Choroid plexus epithelial cell (primary cell): Measurements from ENCODE around the gene ARHGEF40.

Experiments used
- DNase-seq: peaks from one replicate; pipeline ENCODE4 v3.0.0-alpha.2; 2010; ENCODE audit warnings: low read depth
- H3K4me3 ChIP-seq: 2 replicates; pipeline ENCODE4 v1.5.1; 2011; ENCODE audit warnings: low read depth, mild to moderate bottlenecking, control low read depth, low read length, moderate library complexity
- TF ChIP-seq, protein P1 (sequence below): conservative IDR thresholded peaks from 2 replicates; pipeline ENCODE4 v1.5.1; 2011; ENCODE audit warnings: low read depth, mild to moderate bottlenecking, control low read depth, inconsistent platforms, low read length, moderate library complexity

The ARHGEF40 gene

DNA sequence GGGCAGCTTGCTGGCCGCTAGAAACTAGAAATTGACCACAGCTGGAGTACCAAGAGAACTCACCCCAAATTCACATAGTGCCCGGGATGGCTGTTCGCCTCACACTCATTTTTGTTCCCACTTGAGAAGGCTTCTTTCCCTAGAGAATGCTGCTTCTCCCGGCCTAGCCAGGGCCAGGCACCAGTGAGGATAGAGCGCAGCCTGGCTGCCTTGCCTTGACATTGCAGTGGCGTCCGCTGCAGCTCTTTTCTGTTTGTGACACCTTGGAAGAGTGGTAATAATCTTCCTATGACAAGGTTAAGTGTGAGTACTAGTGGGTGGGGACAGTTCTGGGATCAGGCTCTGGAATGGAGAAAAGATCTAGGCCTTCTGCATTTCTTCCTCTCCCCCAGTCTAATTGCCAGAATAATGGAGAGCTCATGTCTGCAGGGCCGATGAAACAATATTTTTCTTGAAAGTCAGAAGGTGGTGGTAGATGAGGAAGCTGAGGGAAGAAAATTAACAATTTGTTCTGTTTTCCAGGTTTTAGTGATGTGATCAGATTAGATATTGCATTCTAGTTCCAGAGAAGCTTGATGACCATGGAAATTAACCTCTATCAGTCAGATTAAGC lies 34.5 kb downstream of the ARHGEF40 start:
- peak overlapping the region; percentile 85 for H3K4me3 ChIP-seq
- TF ChIP-seq, protein P1, sequence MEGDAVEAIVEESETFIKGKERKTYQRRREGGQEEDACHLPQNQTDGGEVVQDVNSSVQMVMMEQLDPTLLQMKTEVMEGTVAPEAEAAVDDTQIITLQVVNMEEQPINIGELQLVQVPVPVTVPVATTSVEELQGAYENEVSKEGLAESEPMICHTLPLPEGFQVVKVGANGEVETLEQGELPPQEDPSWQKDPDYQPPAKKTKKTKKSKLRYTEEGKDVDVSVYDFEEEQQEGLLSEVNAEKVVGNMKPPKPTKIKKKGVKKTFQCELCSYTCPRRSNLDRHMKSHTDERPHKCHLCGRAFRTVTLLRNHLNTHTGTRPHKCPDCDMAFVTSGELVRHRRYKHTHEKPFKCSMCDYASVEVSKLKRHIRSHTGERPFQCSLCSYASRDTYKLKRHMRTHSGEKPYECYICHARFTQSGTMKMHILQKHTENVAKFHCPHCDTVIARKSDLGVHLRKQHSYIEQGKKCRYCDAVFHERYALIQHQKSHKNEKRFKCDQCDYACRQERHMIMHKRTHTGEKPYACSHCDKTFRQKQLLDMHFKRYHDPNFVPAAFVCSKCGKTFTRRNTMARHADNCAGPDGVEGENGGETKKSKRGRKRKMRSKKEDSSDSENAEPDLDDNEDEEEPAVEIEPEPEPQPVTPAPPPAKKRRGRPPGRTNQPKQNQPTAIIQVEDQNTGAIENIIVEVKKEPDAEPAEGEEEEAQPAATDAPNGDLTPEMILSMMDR: peak; percentile 99
- DNase-seq: peak; percentile 89

DNA sequence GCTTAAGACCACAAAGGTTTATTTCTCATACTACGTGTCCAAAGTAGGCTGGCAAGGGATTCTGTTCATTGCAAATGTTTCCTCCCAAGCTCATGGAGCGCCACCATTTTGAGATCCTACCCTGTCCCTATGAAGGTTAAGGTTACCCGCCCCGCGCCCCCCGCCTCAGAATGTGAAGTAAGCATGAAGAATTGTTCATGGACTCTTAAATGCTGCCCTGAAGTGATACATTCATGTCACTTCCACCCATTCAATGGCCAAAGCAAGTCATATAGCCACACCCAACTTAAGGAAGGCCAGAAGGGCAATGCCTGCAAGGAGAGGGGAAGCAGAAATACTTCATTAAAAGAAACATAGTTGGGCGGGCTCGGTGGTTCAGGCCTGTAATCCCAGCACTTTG lies 35.0 kb downstream of the ARHGEF40 start:
- no peak overlapping the region for H3K4me3 ChIP-seq
- no peak for DNase-seq
- TF ChIP-seq, protein P1: no peak

DNA sequence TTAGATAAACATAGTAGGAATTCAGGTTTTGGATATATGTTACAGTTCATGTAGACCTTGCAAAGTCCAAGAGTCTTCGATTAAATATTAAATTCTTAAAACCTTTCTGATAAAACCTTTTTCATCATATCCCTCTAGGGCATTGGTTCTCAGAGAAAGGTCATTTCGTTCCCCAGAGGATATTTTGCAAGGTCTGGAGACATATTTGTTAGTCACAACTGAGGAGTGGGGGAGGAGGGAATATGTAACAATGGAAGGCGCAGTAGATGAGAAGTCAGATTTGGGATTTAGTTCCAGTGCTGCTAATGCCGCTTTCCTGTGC lies 36.0 kb downstream of the ARHGEF40 start:
- TF ChIP-seq, protein P1: no peak
- no peak overlapping the region for H3K4me3 ChIP-seq
- DNase-seq: peak; percentile 54

DNA sequence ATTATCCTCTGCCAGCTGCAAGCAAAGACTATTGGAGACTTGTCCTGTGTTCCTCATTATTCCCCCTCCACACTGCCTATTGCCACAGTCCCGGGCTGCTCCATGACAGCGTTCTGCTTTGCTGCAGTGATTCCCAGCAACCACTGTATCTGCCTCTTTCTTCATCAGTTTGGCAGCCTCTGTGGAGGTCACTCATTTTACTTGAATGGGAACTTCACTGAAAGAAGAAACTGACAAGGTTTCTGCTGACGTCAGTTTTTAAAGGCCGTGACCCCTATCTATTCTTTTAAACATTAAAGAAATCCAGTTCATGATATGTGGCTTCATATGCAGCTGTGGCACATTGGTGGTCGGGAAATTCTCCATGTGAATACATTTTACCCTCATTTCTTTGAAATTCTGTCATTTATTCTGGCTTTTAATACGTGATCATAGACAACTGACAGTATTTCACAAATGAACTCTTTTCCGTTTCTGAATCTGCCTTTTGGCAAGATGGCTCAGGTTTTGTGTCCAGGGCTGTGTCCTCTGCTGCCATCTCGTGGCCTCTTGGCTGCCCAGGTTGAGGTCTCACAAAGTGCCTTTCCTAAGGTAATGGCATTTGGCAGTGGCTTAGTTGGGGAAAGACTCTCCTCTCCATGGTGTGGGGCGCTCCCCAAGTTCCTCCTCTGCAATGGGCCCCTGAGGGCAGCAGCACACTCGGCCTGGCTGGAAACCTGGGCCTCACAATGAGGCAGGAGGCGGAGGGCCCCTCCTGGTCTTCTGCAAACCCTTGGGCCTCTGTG lies 36.6 kb downstream of the ARHGEF40 start:
- no peak overlapping the region for H3K4me3 ChIP-seq
- TF ChIP-seq, protein P1: peak; percentile 93
- peak; percentile 86 for DNase-seq

DNA sequence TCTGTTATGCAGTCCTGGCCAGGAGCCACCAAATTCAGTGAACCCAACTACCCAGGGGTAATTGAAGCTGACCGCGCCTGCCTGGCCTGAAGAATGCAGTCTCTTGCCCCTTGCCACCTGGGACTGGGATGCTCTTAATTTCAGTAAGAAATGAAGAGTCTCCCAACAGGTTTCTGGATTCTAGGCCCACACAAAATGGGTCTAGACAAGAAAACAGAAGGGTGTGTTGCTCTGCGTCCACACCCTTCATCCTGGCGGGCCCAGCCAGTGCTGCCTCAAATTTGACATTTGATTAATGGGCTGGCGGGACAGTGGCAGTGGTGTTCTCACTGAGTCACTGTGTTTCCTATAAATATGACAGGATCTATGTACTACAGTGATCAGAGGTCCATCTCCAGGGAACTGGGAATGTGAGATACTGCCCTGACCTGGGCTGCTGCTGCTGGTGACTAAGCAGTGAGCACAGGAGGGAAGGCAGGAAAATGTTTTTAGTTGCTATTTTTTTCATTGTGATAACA lies 37.2 kb downstream of the ARHGEF40 start:
- H3K4me3 ChIP-seq: no peak overlapping the region
- TF ChIP-seq, protein P1: no peak
- DNase-seq: peak; percentile 64

DNA sequence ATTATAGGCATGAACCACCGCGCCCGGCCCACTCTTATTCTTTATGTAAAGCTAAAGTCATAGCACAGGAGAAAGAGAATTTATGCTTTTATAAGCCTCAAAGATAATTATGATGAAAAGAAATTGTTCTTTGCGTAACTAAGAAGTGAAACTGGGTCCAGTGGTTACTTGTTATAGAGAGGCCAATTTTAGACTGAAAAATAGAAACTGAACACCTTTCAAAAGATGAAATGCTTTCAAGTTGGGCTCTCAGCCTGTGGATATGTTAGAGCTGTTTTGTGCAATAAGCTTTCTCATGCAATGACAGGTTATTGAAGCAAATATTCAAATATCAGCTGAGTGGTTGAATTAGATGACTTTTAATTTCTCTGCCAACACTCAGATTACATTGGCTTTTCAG lies 38.7 kb downstream of the ARHGEF40 start:
- DNase-seq: no peak
- H3K4me3 ChIP-seq: no peak overlapping the region
- TF ChIP-seq, protein P1: no peak
